Stimulated activated naive CD8-positive, alpha-beta T cell treated with anti-CD3 and anti-CD28 coated beads, Interleukin-15, Interleukin-2, amounts not matched to agents 100 U/mL and 50 U/mL, for 24 hours (primary cell): ENCODE measurements around the gene PKN2.
A peak's percentile ranks its signal among the peaks of the same experiment; 100 is the strongest.

Source experiments
- ATAC-seq: fragments of 150-1000 bp; cut with Tn5 transposase; one replicate; pipeline ENCODE4 v1.10.0; 2021
- DNase-seq: peaks from one replicate; pipeline ENCODE4 v3.0.0; 2021

Gene PKN2

DNA sequence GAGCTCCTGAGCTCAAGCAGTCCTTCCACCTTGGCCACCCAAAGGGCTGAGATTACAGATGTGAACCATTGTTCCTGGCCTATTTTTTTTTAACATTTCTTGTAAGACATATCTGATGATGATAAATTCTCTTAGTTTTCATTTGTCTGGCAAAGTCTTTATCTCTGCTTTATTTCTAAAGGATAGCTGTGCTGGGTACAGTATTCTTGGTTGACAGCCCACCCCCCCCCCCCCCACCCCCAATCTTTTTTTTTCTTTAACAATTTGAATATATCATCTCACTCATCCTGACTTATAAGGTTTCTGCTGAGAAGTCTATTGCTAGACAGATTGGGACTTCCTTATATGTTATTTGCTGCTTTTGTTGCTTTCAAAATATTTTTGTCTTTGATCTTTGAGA lies 51.3 kb downstream of the PKN2 start:
- ATAC-seq = no peak
- DNase-seq = no peak

DNA sequence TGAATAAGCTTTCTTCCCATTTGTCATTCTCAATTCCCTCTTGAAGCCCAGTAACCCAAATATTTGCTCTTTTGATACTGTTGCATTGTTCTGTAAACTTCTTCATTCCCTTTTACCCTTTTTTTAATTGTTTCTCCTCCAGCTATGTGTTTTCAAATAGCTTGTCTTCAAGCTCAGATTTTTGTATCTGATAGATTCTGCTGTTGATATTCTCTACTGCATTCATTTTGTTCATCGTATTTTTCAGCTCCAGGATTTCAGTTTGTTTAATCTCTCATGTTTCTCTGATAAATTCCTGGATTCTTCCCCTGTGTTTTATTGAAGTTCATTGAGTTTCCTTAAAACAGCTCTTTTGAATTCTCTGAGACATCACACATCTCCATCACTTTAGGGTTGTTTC lies 51.8 kb downstream of the PKN2 start:
- ATAC-seq = no peak

DNA sequence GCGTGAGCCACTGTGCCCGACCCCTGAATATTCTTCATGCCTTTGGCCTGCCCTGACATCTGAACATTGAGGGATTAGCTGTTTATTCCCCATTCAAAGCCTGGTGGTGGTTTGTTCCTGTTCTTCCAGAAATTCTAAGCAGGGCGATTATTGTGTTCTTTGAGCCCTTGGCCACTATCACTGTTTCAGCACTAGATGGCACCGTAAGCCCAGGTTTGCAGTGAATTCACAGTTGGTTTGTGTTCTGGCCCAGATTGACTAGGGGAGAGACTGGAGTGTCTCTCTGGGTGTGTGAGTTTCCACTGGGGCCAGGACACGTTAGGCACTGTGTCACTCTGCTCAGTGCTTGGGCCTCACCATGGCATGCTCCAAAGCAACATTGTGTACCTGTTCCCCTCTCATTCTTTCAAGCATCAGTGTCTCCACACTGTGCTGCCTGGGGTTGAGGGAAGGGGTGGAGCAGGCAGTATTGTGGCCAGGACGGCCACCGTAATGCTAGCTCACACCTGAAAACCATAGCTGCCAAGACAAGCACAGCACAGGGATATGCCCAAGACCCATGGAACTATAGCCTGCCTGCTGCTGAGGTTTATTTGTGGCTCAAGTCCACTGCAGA lies 52.7 kb downstream of the PKN2 start:
- peak; percentile 18 for DNase-seq
- no peak for ATAC-seq

More for the DNA sequence above, 51.8 kb downstream of the PKN2 start:
- DNase-seq = no peak

DNA sequence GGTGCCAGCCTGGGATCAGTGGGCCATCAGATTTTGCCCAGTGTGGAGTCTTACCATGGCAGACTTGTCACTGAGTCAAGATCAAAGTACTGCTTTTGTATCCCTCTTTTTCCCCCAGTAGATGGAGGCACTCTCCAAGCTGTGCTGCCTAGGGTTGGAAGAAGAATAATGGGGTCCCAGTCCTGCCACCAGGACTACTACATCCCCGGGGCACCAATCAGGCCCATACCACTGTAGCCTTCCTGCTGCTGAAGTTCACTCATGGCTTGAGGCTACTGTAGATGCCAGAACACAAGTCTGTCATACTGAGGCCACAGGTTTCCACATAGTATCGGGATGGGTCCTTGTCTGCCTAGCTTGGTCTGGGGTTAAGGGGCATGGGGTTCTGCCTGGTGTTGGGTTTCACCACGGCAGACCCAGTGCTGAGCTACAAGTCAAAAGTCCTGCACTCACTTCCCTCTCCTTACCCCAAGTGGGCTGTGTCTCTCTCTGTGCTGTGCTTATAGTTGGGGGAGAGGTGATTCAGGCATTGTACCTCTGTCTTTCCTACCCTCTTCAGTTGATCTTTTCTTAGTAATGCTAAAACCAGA lies 53.4 kb downstream of the PKN2 start:
- ATAC-seq (no peak), DNase-seq (no peak)

DNA sequence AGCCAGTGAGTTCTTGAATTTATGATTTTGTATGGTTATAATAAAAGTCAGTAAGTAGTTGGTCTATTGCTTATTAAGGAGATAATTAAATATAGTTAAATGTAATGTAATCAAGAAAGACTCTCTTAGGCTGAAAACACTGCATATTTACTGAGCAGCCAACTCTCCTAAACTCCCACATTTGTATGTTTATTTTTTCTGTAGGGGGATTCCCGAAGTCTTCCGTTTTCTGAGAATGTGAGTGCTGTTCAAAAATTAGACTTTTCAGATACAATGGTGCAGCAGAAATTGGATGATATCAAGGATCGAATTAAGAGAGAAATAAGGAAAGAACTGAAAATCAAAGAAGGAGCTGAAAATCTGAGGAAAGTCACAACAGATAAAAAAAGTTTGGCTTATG lies 56.7 kb downstream of the PKN2 start:
- DNase-seq = no peak
- ATAC-seq = no peak

DNA sequence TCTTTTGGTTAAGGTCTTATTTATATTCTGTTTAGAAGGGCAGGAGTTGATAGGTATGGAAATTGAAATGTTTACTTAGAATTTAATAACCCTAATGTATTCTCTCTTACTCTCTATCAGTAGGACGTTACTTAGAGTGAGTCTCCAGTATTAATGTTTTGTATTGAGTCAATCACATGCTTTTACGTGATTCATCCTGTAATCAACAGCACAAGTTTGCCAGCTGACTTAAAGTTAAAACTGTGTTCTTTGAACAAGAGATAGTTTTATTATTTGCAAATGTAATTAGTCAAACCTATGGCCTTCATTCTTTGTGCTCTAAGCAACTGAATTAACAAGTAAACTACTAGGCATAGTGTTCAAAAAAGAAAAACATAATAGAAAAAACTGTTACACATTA lies 57.3 kb downstream of the PKN2 start:
- DNase-seq (no peak), ATAC-seq (no peak)

DNA sequence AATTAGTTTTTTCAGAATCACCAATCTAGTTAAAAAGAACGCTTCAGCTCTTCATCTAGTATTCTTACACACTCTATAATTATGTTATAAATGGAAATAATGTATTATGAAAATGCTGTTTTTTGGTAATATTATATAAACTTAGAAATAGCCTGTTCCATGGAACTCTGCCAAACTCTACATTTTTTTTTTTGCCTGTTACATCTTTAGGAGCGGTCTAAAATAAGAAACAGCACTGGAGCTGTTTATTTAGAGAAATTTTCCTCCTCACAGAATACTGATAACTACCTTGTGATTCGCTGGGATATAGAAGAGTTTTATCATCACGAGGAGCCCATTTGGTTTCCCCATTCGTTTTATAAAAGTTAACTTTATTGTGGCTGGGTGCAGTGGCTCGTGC lies 58.5 kb downstream of the PKN2 start:
- ATAC-seq = no peak
- no peak for DNase-seq

DNA sequence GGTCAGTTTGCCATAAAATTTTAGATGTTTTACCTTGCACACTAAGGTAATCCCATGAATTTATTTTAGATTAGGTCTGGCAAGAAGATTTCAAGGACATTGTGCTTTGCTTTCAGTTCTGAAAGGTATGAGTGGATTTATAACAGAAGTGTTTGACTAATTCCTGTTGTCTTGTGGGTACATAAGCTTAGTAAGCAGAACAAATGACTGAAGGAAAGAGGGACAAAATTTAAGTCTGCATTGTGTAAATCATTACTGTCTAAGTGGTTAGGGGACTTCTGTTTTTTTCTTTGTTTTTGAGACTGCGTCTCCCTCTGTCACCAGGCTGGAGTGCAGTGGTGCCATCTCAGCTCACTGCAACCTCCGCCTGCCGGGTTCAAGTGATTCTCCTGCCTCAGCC lies 60.1 kb downstream of the PKN2 start:
- peak; percentile 32 for ATAC-seq
- DNase-seq = no peak

DNA sequence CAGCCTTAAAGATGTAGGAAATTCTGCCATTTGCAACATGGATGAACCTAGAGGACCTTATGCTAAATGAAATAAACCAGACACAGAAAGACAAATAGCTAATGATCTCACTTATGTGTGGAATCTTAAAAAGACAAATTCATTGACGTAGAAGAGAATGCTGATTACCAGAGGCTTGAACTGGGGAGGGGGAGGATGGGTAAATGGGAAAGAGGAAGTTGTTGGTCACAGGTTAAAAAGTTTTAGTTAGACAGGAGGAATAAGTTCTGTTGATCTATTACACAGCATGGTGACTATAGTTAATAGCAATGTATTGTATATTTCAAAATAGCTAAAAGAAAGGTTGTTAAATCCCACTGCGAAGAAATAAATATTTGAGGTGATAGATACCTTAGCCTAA lies 62.8 kb downstream of the PKN2 start:
- ATAC-seq = no peak

DNA sequence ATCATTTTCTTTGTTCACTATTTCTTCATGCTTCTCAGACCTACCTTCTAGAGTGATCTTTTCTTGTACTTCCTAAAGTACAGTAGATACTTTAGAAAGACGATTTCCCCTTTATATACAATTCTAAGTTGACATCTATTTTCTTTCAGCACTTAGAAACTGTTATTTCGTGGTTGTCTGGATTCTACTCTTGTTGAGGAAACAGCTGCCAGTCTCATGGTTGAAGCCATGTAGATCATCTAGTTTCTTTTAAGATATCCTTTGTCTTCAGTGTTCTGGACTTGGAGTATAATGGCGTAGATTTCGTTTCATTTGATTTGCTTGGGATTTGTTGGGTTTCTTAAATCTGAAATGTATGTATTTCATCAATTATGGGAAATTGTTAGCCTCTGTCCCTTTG lies 67.6 kb downstream of the PKN2 start:
- DNase-seq = no peak
- ATAC-seq = no peak

More for the DNA sequence above, 62.8 kb downstream of the PKN2 start:
- DNase-seq = no peak

DNA sequence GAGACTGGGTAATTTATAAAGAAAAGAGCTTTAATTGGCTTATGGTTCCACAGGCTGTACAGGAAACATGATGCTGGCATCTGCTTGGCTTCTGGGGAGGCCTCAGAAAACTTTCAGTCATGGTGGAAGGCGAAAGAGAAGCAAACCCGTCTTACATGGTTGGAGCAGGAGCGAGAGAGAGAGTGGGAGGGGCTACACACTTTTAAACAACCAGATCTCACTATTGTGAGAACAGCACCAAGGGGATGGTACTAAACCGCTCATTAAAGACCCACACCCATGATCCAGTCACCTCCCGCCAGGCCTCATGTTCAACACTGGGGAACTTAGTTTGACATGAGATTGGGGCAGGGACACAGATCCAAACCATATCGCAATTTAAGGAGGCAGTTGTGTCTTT lies 69.4 kb downstream of the PKN2 start:
- DNase-seq (no peak), ATAC-seq (no peak)

DNA sequence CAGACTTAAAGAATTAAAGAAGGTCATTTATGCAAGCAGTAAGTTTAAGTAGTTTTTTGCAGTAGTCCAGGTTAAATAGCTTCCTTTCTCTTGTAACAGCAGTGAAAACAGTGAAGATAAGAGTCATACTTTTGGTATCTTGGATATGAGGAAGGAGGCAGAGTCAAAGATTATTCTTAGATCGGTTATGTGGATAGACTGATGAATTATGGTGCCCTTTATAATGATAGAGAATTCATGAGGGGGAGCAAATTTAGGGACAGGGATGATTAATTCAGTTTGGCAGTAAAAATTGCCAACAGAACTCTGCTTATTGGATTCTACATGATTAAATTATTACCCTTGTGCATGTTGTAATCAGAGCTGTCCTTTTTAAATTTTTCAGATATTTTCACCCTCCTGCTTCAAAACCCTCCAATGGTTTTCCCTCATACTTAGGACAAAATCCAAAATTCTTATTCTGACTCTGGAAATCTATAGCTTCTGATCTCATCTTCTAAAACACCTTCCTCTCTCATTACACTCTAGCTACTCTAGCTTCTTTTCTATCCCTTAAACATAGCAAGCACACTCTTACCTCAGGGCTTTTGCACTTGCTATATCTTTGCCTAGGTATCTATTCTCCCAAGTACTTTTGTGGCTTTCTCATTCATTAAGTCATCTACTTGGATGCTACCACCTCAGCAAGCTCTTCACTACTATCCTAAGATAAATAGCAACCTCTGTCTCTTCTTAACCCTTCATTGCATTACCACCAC lies 79.8 kb downstream of the PKN2 start:
- DNase-seq = no peak
- ATAC-seq = no peak

DNA sequence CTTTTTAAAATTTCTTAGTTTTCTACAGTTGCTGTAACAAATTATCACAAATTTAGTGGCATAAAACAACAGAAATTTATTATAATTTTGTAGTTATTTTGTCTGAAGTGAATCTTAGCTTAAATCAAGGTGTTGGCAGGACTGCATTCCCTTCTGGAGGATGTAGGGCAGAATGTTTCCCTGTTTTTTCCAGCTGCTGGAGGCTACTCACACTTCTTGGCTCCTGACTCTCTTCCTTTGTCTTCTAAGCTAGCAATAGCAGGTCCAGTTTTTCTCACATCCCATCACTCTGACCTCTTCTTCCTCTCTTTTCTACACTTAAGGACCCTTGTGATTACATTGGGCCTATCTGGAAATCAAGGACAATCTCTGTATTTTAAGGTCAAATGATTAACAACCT lies 84.1 kb downstream of the PKN2 start:
- DNase-seq (no peak), ATAC-seq (no peak)

DNA sequence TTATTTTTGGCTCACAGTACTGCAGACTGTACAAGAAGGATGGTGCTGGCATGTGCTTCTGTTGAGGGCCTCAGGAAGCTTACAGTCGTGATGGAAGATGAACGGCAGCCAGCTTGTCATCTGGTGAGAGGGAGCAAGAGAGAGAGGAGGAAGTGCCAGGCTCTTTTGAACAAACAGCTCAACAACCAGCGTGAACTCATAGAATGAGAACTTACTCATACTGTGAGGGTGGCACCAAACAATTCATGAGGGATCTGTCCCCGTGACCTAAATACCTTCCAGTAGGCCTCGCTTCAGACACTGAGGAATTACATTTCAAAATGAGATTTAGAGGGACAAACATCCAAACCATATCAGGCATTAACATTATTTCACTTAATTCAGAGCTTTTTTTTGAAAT lies 84.7 kb downstream of the PKN2 start:
- no peak for ATAC-seq
- DNase-seq = no peak

DNA sequence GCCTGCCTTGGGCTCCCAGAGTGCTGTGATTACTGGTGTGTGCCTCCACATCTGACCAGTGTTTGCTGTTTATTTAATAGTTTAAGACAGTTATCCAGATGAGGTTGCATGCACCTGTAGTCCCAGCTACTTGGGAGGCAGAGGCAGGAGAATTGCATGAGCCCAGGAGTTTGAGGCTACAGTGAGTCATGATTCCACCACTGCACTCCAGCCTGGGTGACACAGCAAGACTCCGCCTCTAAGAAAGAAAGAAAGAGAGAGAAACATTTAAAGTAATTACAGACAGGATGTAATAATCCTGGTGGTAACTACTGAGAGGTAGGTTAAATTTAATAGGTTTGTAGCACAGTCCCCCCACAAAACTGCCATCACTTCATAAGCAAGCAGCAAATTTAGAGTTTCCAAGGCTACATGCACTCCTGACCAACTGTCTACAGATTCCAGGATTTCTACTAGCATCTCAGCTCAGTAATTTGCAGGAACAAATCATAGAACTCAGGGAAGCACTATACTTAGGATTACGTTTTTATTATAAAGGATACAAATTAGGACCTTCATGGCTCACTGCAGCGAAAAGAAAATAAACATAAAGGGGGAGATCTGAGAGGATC lies 89.6 kb downstream of the PKN2 start:
- no peak for DNase-seq
- ATAC-seq = peak; percentile 60

DNA sequence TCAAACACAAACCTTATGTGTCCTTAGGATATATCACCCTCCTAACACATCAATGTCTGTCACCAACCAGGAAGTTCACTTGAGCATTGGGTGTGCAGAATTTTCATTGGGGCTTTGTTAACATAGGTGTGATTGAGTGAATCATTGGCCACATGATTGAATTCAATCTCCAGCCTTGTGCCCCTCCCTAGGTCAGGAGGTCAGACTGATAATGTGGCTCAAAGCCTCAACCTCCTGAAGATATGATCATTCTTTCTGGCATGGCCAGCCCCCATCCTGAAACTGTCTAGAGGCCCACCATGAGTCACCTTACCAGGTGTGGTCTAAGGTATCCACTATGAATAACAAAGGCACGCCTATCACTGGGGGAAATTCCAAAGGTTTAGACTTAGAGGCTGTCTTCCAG lies 90.1 kb downstream of the PKN2 start:
- DNase-seq = peak; percentile 28
- peak; percentile 96 for ATAC-seq

DNA sequence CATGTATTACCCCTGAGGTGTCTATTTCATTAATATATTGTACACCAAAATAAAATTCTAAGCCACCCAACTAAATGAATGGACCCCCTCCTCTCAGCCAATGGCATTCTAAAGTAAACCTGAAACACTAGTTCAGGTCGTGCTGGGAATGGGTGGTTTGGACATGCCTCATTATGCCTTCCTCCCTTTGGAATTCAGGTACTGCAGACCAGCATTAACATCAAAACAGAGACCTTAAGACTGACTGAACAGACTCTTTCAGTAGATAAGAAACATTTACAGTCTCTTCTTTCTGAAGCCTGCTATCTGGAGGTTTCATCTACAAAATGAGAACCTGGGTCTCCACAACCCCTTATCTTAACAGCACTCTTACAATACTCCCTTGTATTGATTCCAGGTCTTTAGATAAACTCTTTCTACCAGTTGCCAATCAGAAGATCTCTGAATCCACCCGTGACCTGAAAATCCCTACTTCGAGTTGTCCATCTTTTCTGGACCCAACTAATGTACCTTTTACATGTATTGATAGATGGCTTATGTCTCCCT lies 93.6 kb downstream of the PKN2 start:
- no peak for DNase-seq
- ATAC-seq = no peak

DNA sequence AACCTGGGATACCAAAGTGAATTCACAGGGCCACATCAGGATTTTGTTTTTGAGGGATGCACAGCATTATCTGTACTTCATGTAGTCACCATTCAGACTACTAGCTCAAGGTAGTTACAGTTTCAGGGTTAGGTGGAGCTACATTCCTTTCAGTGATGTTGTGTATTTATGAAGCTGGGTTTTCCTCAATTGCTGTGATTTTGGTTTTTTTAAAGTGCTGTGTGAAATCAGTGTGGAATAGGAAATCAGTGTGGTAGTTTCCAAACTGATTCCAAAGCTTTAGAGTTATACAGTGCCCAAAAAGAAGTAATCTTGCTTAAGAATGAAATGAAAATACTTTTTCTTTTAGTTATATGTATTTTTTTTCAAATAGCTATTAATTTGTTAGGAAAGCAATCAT lies 95.8 kb downstream of the PKN2 start:
- ATAC-seq (no peak), DNase-seq (no peak)

DNA sequence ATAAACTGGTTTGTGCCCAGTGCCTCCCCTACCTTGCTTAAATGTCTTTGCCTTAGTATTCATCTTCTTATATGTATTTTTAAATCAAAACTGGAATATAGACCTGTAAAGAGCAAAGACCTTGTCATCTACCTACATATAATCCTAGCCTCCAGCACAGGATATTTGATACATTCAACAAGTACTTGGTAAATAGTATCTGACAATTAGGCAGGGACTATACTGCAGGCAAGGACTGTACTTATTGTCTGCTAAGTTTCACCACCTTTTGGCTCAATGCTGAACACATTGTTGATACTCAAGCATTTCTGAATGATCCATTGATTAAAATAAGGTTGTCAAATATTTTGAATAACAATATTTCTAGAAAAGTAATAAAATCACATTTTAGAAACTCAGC lies 96.4 kb downstream of the PKN2 start:
- ATAC-seq (no peak), DNase-seq (no peak)

DNA sequence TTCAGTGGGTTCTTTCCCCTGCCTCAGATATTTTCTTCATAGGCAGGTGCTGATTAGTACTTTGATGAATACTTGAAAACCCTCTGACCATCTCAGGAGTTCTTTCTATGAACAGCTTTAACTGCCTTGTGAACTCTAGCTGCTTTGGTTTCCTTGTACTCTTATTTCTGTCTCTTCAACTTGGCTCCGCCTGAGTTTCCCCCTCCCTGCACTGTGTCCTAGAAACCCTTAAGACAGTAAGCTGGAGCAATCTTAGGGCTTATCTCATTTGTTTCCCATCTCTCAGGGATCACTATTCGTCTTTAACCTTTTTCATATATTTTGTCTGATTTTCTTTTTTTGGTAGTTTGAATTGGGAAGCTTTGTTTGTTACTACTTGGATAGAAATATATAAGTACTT lies 99.1 kb downstream of the PKN2 start:
- DNase-seq = no peak
- no peak for ATAC-seq

DNA sequence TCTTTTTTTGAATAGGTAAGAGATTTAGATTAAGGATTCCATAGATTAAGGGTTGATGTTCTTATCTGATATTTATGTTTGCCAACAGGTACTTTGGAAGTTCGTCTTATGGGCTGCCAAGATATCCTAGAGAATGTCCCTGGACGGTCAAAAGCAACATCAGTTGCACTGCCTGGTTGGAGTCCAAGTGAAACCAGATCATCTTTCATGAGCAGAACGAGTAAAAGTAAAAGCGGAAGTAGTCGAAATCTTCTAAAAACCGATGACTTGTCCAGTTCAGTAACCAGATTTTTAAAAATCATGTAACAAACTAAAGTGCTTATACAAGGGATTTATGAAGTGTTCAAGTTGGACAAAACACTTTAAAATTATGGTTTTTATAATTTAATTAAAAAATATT lies 100.5 kb downstream of the PKN2 start:
- ATAC-seq (no peak), DNase-seq (no peak)

DNA sequence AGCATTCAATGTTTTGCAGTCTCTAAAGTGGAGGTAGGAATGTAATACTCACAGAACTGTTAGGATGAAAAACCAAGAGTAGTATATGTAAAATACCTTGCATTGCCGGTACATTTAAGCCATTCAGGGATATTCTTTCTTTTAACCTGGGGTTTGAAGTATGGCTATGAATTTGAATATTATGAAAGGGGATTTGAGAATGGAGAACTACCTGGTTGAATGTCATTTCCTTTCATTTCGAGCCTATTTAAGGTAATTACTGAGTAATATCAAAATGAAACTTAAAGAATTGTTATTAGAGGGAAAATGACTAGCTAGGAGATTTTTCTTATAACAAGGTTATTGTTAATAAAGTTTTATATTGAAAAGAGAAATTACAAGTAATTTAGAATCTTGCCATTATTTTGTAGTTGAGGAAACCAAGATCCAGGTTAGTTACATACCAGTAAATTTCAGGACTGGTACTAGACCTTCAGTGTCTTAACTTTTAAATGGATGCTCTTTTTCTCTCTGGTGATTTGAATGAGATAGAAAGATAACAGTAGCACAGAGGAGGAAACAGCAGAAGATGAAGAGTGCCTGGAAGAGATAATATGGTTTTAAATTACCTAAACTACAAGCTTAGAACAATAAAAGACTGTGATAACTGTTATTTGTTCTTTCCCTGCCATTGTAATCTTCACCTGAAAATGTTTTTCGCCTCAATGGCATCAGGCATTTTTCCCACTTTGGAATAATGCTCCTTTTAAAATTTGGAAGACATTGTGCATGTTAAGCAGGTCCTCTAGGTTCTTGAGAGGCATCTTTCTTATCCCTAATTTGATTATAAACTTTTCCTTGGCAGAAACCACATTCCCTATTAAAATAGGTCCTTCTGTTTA lies 103.2 kb downstream of the PKN2 start:
- DNase-seq (no peak), ATAC-seq (no peak)
